Right ventricle myocardium inferior (tissue), 1 donor: ENCODE measurements around the gene NPB. TPM values are rescaled to one million over a fixed set of nuclear protein-coding genes. Genes with fewer than 3 reads are reported as not detected.

Experiments
- ATAC-seq: fragments of 200-7000 bp; cut with Tn5 transposase; one replicate; pipeline ENCODE4 v1.9.1; 2020; ENCODE audit warnings: mild to moderate bottlenecking, moderate library complexity
- DNase-seq: peaks from one replicate; pipeline ENCODE4 v3.0.0; 2021; ENCODE audit errors: missing footprints
- intact Hi-C: fragments of 100-400 bp; cut with DNase I; formaldehyde crosslinking; loops from one replicate; pipeline ENCODE4 v1.11.0; 2022
- long read RNA-seq: library from polyadenylated mRNA; unstranded; transcript quantifications from one replicate; pipeline ENCODE4 v2.0.0, GENCODE V29; 2021
- total RNA-seq: library from RNA; stranded (reverse); fragmentation: NEBNext Ultra II Directional; extraction: Animal tissue kit (Norgen Biotek cat#: 25700); gene quantifications from one replicate; pipeline ENCODE4 v1.2.1, GENCODE V29; 2021
- donor health status: DM: no; HTN: yes; CAD: no; lungs with severe emphysema.

Gene NPB
- 0.38 TPM for total RNA-seq
- long read RNA-seq, result 0 reads

DNA sequence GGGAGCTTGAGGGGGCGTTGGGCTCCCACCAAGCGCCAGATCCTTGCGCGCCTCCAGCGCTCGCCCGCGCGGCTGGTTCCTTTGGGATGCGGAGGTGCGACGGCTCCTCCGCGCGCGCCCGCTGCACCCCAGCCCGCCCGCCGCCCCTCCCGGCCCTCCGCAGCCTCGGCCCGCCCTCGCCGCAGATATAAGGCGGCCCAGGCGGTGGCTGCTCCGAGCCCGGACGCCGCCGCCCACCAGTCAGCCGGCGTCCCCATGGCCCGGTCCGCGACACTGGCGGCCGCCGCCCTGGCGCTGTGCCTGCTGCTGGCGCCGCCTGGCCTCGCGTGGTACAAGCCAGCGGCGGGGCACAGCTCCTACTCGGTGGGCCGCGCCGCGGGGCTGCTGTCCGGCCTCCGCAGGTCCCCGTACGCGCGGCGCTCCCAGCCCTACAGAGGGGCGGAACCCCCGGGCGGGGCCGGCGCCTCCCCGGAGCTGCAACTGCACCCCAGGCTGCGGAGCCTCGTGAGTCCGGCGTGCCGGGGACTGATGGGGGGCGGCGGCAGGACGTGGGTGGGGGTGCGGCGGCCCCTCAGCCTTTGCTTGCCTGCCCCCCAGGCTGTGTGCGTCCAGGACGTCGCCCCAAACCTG lies at the start of gene NPB:
Gene NPB, plus strand, starts transcription at position 216 of the 630 bp plus-strand sequence. Its CDS starts 40 bp downstream, at position 256.
- ATAC-seq, result peak; percentile 49
- DNase-seq, result no peak
- intact Hi-C loops, result no loop called here

DNA sequence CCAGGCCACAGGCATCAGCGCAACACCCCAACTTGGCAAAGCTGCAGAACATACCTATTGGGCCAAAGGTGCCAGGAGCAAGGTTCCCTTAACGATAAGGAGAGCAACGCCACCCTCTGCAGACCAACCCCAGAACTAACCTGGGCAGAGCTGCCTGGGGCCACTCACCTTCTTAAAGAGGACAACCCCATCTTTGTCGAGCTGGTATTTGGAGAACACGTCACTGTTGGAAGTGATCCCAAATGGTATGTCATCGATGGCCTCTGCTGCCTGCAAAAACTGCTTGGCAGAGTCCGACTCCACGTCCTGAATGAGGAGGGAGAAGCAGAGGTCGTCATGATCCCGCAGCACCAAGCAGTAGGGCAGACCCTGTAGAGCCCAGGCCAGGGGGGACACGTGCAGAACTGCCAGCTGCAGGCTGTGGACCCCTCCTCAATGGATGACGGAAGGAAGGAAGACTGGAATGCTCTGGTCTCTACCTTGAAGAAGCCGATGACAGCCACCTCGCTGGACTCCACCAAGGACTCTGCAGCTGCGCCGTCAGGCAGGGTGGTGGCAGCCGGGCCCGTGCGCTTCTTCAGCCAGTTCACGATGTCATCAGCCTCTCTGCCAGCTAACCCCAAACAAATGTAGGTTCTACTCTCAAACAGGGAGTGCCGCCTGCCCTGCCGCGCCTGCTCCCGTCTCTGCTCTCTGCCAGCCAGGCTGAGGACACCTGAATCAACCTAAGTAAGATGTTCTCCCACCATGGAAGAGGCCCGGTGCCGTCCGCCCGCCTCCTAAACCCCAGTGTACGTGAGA lies 46.9 kb upstream of the NPB start:
- DNase-seq (no peak), ATAC-seq (peak; percentile 35)
- intact Hi-C loops, result no loop called here

DNA sequence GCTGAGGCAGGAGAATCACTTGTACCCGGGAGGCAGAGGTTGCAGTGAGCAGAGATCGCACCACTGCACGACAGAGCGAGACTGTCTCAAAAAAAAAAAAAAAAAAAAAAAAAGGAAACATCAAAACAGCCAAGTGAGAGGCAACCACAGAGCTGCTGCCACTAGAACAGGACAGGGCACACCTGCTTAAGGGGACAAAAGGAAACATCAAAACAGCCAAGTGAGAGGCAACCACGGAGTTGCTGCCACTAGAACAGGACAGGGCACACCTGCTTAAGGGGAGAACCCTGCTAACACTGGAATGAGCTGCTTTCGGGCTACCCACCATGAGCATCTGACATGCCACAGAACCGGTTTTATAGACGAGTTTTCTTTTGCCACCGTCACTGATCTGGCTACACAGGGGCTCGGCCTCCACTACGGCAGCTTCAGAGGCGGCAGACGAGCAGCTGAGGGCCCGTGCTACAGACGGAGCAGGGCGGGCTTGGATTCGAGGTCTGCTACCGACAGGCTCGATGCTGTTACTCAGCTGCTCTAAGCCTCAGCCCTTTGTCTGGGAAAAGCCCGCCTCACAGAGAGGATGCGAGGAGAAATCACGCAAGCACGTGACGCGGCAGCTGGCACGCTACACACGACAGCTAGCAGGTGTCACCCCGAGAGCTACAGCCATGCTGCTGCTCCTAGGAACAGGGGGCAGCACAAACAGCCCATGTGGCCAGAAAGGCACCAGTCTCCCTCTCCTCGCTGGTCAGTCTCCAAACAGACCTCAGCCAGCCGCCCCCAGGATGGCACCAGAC lies 43.7 kb upstream of the NPB start:
- DNase-seq (no peak), ATAC-seq (no peak)
- intact Hi-C loops, result no loop called here

DNA sequence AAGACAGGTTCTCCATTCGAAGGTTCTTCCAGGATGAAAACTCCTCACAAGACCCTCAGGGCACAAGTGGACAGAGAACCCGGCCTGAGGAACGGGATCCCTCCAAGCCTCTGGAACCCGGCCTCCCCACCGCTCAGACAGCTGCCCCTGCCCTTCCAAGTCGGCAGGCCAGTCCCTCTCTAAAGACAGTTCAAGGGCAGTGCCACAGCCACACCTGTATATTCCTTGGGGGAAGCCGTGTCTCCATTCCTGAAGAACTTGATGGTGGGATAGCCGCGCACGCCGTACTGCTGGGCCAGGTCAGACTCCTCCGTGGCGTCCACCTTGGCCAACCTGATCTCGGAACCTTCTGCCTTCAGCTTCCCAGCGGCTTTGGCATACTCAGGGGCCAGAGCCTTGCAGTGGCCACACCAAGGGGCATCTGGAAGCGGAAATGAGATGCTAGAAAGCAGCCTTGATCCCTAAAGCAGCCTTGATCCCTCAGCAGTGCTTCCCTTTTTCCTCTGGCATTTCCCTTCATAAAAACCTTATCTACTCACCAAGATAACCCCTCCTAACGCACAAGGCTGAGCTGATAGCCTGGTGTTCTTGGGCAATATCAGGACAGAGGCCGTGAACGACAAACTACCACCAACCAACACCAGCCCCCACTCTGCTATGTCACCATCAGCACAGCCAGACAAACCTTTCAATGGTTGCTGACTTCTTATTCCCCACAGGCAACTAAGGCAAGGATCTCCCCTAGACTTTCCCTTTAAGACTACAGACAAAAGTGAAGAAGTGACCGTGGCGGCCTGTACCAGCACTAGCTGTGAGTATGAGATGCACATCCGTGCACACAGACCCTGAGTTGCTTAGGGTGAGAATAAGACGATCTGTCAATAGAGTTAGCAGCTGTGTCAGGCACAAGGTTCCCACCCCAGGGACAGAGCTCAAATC lies 42.8 kb upstream of the NPB start:
- DNase-seq (no peak), ATAC-seq (no peak)
- intact Hi-C loops, result no loop called here

DNA sequence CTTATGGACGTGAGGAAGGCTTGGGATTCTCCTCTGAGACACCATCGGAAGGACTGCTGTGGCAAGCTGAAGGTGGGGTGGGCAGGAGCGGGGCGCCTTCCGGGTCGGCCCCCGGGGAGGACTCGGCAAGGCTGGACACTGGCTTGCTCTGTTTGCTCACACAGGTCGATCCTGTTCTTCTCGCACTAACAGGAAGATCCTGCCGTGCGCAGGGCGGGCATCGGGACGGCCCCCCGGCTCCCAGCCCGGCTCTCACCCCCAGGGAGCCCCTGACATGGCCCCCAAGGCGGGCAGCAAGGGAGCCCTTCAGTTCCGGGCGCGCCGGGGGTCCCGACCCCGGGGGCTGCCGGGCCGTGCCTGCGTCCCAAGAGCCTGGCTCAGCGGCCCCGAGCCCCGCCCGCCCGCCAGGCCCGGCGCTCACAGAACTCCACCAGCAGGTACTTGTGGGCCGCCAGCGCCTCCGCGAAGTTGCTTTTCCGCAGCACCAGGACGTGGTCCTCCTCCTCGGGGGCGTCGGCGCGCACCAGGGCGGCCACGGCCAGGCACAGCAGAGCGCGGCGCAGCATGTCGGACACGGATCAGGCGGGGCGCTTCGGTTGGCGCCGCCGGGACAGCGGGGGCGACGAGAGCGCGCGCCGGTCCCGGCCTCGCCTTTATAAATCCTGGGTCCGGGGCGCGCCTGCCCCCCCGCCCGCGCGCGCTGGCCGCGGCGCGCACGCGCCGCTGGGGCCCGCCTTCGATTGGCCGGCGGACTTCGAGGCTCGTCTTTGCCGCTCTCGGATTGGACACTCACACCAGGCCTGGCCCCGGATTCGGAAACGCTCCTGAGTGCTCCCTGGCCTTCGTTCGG lies 41.9 kb upstream of the NPB start, which contains the start of gene P4HB:
Gene P4HB, minus strand, starts transcription at position 630 of the 850 bp plus-strand sequence. Its CDS starts 64 bp downstream, at position 566.
- intact Hi-C loops, result loop anchor here (1.0 kb wide), 2 partner anchors 27 to 39 kb away; partner anchors contain the start of gene MCRIP1
- ATAC-seq, result no peak
- no peak for DNase-seq

DNA sequence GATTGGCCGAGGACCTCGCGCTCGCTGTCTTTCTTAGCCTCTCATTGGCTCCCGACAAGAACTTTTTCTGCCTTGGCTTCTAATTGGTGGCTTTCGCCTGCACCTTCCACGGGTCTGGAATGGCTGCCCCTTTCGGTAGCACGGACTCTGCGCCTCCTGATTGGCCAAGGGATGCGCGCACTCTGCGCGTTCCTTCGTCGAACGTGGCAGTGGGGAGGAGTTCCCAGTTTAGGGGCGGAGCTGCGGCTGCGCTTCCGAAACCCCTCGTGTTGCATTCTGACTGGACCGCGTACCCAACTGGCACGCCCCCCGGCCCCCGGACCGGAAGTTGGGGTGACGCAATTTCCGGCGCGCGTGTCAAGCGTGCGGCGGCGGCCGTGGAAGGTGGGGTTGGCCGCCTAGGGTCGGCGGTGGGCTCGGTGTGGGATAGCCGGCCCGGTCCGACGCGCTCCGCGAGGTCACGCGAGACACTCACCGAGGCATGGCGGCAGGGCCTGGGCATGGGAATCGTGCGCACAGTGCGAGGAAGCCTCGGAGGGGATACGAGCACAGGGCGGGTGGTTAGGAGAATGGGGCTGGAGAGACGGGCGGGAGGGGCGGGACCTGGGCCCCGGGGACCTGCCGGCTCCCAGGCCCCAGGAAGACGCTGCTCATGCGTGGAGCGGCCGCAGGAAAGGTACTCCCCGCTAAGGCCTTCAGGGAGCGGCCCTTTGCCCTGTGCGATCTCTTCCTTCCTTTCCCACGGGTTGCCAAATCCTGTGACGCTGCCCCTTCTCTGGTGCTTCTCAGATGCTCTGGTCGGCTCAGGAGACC lies 41.1 kb upstream of the NPB start:
- peak; percentile 99 for DNase-seq
- intact Hi-C loops, result loop anchor here (1.0 kb wide), 2 partner anchors 28 to 40 kb away; partner anchors contain the start of gene MCRIP1
- peak; percentile 97 for ATAC-seq

DNA sequence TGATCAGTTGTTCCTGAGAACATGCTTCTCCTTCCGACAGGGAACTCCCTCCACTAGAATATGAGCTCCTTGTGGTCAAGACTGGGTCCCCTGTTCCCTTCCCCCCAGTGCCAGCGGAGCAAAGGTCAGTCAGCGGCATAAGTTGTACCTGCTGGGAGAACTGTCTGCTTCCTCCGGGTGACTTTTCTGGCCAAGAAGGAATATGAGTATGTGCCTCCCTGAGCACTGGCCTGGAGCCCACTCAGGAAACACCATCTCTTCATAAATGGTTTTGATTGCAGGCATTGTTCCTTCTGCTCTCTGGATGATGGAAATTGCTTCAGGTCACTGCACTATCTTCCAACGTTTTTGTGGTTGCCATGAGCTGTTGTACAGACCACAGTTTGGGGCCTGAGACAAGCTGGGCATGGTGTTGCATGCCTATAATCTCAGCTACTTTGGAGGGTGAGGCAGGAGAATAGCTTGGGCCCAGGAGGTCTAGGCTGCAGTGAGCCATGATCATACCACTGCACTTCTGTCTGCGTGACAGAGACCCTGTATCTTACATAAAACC lies 38.8 kb upstream of the NPB start:
- ATAC-seq (no peak), DNase-seq (no peak)
- intact Hi-C loops, result no loop called here

DNA sequence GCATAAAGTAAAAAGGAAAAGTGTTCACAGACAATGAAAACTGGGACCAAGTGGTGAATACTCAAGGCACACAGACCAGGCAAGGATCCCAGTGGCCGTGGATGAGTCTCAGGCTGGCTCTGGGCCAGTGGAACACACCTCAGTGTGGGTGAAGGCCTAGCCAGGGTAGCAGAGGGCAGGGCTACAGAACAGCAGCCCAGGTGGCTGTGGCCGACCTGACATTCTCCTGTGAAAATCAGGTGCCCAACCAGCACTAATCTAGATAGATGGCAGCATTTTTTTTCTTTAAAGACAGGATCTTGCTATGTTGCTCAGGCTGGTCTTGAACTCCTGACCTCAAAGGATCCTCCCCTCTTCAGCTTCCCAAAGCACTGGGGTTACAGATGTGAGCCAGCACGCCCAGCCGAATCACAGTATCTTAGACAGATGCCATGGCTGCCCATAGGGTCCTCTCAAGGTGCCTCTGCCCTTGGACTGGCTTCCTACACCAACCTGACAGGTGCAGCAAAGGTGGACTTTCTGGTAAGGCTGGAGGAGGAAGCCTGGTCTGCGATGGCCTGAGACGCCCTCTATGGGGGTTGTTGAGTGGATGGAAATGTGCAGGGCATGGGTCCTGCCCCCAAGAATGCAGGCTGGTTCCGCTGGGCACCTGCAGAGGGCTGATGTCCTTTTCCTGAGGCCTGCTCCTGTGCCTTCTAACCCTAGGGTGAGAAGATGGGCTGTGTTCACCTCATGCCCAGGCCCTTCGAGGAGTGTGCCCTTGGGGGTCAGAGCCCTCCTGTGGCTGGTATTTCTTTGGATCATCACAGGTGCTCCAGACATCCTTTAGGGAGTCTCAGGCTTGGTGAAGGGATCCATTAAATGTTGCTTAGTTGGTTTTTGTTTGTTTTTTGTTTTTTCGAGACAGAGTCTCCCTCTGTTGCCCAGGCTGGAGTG lies 37.9 kb upstream of the NPB start:
- ATAC-seq (no peak), DNase-seq (no peak)
- intact Hi-C loops, result no loop called here

DNA sequence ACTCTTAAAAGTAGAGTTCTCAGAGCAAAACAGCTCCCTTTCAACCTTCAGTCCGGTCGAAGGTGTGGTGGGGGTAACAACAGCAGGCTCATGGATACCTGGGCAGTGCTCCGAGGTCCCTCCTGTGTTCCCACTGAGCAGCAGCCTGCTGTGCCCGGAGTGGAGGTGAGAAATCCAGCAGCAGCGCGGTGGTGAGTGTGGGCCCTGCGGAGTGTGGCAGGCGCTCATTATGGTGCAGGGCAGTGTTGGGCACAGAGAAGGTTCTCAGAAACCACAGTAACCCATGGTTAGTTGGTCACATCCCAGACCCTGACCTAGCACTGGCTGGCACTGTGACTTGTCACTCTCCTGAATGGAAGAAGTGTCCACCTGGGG lies 36.7 kb upstream of the NPB start:
- ATAC-seq, result no peak
- DNase-seq, result no peak

DNA sequence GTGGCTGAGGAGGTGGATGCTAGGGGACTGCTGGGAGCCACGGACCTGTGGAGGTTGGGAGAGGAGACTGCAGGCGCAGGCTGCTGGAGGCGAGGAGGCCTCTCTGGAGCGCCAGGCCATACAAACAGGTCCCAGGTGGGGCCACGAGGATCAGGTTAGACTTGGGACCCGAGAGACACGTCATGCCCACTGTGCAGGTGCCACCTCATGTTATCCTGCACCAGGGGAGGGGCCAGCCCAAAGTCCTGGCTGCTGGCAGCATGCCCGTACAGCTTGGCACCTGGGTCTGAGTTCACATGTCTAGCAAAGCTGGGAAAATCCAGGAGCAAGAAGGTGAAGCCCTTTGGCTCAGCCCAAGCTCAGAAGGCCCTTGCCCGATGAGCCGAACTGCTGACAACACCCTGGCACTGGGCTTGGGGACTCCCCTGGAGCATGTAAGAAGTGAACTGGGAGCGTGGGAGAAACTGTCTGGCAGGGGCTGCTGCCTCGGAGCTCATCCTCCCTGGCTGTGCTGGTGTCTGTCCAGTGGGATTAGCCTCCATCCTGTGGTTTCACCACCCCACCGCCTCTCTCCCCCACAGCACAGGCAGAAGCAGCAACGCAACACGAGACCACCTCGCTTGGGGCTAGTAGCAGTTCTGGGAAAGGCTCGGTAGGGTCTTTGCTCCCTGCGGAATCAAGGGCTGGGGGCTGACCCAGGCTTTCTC lies 36.2 kb upstream of the NPB start:
- ATAC-seq, result no peak
- intact Hi-C loops, result no loop called here

More for the DNA sequence above, 36.7 kb upstream of the NPB start:
- intact Hi-C loops, result no loop called here

DNA sequence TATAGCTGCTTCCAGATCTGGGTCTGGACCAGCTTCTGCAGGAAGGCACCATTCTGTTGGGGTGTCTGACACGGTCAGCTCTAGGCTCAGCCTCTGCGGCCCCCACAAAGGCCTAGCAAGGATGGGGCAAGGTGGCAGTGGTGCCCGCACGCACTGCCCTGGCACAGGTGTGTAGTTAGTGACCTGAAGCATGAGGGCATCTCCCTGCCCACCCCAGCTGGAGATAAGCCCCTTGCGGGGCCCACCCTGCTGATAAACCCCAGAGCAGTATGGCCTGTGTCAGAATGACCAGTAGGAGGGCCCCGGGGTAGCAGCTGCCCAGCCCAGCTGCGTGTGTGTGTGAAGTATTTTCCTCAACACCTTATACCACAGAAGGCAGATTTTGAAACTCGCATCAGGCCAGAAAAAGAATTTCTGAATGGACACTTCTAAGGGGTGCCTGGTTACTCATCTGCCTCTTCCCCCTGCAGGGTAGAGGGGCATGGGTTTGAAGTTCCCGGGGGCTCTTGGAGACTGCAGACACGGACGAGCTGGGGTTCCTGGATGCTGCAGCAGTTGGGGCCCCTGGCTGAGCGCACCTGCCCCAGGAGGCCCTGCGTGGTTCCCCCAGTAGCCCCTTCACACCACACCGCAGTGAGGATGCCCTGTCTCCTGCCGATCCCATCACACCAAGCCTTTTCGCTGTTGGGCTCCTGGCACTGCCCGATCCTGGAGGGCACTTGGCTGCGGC lies 35.4 kb upstream of the NPB start:
- intact Hi-C loops, result no loop called here
- DNase-seq (no peak), ATAC-seq (no peak)

More for the DNA sequence above, 36.2 kb upstream of the NPB start:
- no peak for DNase-seq

DNA sequence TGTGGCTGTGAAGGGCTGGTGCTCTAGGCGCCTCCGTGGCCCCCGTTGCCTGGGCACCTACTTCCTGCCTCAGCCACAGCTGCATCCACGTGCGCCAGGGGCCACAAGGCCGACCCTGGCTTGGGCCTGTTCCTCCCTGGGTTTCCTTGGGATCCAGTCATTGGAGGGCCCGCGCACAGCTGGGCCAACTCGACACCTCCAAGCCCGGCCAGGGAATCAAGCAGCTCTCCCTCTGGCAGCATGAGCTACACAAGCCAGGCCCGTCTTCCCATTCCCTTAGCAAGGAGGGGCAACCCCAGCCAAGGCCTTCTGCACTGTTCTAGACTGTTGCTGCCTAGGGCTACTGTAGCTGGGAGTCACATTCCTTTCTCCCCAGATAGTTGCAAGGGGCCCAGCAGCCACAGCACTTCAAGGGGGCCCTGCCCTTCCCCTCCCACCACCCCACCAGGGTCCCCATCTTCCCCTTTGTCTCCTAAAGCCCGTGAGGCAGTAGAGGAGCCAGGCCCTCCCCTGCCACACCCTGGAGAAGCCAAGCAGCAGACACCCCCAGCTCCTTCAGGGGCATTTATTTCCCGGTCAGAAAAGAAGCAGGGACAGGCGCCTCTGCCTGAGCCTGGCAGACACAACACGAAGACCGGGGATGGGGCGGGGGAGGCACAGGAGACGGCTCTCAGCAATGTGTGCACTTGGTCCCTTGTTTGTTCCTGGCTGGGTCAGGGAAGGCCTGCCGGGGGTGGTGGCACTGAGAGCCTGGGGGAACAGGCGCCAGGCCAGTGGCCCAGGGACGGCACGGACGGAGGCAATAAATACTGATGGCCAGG lies 34.7 kb upstream of the NPB start:
- ATAC-seq (no peak), DNase-seq (no peak)
- intact Hi-C loops, result no loop called here

DNA sequence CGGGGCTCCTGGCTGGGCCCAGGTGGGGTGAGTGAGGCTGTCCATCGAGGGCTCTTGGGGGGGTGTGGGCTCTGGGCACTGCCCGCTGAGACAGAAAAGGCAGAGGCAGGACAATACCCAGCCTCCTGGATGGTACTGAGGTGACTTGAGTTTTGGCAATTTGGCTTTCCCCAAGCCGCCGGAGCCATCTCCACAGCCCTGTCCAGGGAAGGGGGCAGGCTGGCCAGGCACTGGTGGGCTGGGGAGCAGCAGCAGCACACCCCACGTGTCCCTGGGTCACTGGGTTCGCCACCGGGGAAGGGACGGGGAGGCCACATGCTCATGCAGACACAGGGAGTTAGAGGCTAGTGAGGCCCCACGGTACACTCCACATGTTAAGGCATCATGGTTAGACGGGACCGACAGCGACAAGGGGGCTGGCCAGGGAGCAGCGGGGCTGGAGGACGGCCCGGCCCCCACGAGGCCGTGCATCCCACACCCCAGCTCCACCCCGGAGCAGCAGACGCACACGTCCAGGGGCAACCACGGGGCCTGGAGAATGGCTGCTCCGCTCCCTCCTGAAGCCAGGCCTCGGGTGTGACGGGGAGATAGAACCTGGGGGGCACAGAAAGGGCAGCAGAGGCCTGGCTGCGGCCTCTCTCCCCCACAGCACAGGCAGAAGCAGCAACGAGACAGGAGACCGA lies 33.9 kb upstream of the NPB start:
- intact Hi-C loops, result no loop called here
- ATAC-seq (no peak), DNase-seq (no peak)
